Stimulated activated effector memory CD8-positive, alpha-beta T cell treated with anti-CD3 and anti-CD28 coated beads, Interleukin-12 subunit alpha, Interleukin-12 subunit beta, amount 100 ng/mL, for 72 hours (primary cell): ENCODE results near the gene TFEB.

ENCODE experiments used
- ATAC-seq: fragments of 150-1000 bp; cut with Tn5 transposase; 2 replicates; pipeline ENCODE4 v1.10.0; 2021
- DNase-seq, 2 donors: peaks; one replicate each; pipeline ENCODE4 v3.0.0; 2021 to 2022; ENCODE audit warnings: low spot score in 2 of 2
- H3K27ac Mint-ChIP-seq: one replicate; pipeline ENCODE4 v1.8.0; 2022; ENCODE audit warnings: mild to moderate bottlenecking, mixed read lengths
- H3K36me3 Mint-ChIP-seq: one replicate; pipeline ENCODE4 v1.8.0; 2022; ENCODE audit warnings: mild to moderate bottlenecking, mixed read lengths
- H3K4me1 Mint-ChIP-seq: one replicate; pipeline ENCODE4 v1.8.0; 2022; ENCODE audit warnings: mixed read lengths
- H3K4me3 Mint-ChIP-seq: one replicate; pipeline ENCODE4 v1.8.0; 2022; ENCODE audit warnings: mild to moderate bottlenecking, mixed read lengths
- H3K9me3 Mint-ChIP-seq: one replicate; pipeline ENCODE4 v1.8.0; 2022; ENCODE audit warnings: mixed read lengths

TFEB gene

GRCh38 chr6:41733707-41734665 is 1.4 kb downstream of the TFEB start:
- peak; percentile 52 to 90 for DNase-seq
- H3K36me3 Mint-ChIP-seq: peaks cover 7% of the 10 kb centered on the region

DNA sequence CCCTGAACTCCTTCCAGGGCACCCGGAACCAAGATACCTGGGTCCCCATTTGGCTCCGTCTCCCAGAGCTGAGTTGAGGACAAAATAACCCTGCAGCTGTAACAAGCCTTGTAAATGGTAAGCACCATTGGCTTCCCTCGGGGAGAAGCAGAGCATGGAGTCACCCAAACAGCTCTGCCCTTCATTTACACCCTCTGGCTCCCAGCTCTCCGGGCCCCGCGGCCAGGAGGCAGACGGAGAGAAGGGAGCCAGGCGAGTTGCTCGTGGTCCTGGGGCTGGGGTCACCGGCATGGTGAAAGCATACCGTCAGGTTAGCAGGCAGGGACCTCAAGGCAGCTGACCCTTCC is 2.1 kb downstream of the TFEB start:
- peaks cover 50% of the 10 kb centered on the region for H3K4me1 Mint-ChIP-seq
- DNase-seq: no peak
- no peaks in the 10 kb centered on the region for H3K9me3 Mint-ChIP-seq
- H3K27ac Mint-ChIP-seq: peak overlapping the region; percentile 21
- peaks cover 7% of the 10 kb centered on the region for H3K36me3 Mint-ChIP-seq
- no peak for ATAC-seq
- H3K4me3 Mint-ChIP-seq: peak overlapping the region; percentile 51

More at GRCh38 chr6:41733707-41734665, 1.4 kb downstream of the TFEB start:
- no peaks in the 10 kb centered on the region for H3K9me3 Mint-ChIP-seq
- peak; percentile 74 for ATAC-seq
- H3K4me3 Mint-ChIP-seq: peak overlapping the region; percentile 51
- H3K27ac Mint-ChIP-seq: peak overlapping the region; percentile 21
- H3K4me1 Mint-ChIP-seq: peaks cover 43% of the 10 kb centered on the region

- ATAC-seq: peak; percentile 53
- peak; percentile 46 to 82 for DNase-seq
- Mint-ChIP-seq H3K4me1 (peaks cover 56% of the 10 kb centered on the region), H3K36me3 (peaks cover 7% of the 10 kb centered on the region), H3K9me3 (no peaks in the 10 kb centered on the region), H3K4me3 (peak overlapping the region; percentile 51), H3K27ac (peak overlapping the region; percentile 21)
Observed at GRCh38 chr6:41732591-41733359, 2.6 kb downstream of the TFEB start.

GRCh38 chr6:41732149-41732548 is 3.3 kb downstream of the TFEB start:
- H3K36me3 Mint-ChIP-seq: peaks cover 8% of the 10 kb centered on the region
- H3K27ac Mint-ChIP-seq: peak overlapping the region; percentile 21
- ATAC-seq (no peak), DNase-seq (no peak)
- peak overlapping the region; percentile 51 for H3K4me3 Mint-ChIP-seq
- H3K4me1 Mint-ChIP-seq: peaks cover 62% of the 10 kb centered on the region
- no peaks in the 10 kb centered on the region for H3K9me3 Mint-ChIP-seq

DNA sequence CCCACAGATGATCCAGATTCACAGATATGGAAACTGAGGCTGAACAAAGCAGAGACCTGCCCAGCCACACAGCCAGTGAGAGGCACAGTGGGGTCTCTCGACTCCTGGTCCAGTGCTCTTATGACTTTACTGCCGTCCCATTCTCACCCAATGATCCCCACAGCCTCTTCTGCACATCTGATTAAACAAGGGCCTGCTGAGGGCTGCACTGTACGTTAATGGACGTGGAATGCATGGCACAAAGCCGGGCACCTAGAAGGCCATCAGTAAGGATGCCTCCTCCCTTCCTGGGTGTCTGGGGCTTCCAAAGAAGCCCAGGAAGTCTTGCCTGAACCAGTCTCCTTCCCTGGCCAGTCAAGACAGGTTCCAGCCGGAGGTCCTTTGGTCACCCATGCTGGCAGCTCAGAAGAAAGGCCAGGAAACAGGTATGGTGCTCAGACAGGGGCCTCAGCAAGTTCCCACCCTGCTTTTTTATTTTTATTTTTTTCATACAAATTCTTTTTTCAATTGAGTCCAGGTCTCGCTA is 3.8 kb downstream of the TFEB start:
- ATAC-seq (no peak), DNase-seq (no peak)
- Mint-ChIP-seq H3K27ac (no peak overlapping the region), H3K36me3 (peaks cover 13% of the 10 kb centered on the region), H3K4me3 (peak overlapping the region; percentile 51), H3K9me3 (no peaks in the 10 kb centered on the region), H3K4me1 (peaks cover 66% of the 10 kb centered on the region)

DNA sequence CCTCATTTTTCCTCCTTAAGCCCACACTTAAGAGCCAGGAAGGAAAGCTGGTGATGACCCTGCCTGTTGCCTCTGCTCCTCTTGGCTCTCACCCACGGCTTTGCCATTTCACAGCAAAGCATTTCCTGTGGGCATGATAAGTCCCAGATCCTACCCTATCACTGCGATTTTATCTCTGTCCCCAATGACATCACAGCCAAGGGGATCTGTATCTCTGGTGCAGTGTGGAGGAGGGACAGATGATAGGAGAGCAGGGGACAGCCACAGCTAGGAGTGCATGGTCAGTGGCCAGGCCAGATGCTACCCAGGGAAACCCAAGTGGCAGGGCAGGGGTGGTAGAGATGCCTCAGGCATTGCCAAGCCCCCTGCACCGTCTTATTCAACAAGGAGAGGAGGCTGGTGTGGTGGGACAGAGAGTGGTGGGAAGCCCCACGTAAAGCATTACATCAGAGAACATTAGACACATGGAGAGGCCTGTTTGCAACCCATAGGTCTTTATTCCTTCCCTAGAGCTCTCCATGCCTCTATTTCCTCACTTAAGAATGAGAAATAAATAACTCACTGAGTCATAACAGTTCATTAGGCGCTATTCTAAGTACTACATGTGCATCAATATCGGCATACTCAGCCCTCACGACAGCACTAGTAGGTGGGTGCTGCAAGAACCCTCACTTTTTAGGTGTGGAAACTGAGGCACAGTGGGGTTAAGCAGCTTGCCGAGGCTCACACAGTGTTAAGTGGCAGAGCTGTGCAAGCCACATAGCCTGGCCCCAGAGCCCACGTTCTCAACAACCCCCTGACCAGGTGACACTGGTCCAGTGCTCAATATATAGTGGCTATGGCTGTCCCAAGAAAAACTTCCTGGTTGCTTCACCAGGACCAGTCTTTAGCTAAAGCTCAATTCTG is 4.6 kb downstream of the TFEB start:
- H3K4me3 Mint-ChIP-seq: peak overlapping the region; percentile 51
- no peak for ATAC-seq
- no peak for DNase-seq
- peaks cover 13% of the 10 kb centered on the region for H3K36me3 Mint-ChIP-seq
- peaks cover 66% of the 10 kb centered on the region for H3K4me1 Mint-ChIP-seq
- H3K27ac Mint-ChIP-seq: peak overlapping the region; percentile 23
- H3K9me3 Mint-ChIP-seq: no peaks in the 10 kb centered on the region

DNA sequence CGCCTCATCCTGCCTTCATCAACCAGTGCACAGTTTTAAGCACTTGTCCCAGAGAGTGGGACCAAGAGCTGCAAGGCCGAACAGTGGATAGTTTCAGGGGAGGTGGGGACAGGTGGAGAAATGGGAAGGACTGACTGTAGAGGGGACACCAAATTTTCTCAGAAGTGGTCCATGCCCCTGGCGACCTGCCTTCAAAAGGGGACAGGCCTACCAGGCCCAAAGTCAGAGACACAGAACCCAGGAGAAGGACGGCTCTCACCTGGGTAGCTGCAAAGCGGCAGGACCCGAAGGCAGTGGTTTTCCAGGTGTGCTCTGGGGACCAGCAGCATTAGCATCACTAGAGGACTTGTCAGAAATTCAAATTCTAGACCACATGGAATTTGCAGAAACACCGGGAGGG is 5.8 kb downstream of the TFEB start:
- Mint-ChIP-seq H3K4me1 (peaks cover 66% of the 10 kb centered on the region), H3K27ac (no peak overlapping the region), H3K9me3 (no peaks in the 10 kb centered on the region), H3K4me3 (no peak overlapping the region), H3K36me3 (peaks cover 13% of the 10 kb centered on the region)
- DNase-seq: no peak
- no peak for ATAC-seq

GRCh38 chr6:41728954-41729353 is 6.5 kb downstream of the TFEB start:
- Mint-ChIP-seq H3K36me3 (peaks cover 13% of the 10 kb centered on the region), H3K4me3 (peak overlapping the region; percentile 42), H3K9me3 (no peaks in the 10 kb centered on the region), H3K4me1 (peaks cover 72% of the 10 kb centered on the region), H3K27ac (peak overlapping the region; percentile 89)
- DNase-seq (no peak), ATAC-seq (no peak)

- H3K4me3 Mint-ChIP-seq: peak overlapping the region; percentile 42
- no peak for ATAC-seq
- peak overlapping the region; percentile 89 for H3K27ac Mint-ChIP-seq
- no peak for DNase-seq
- H3K9me3 Mint-ChIP-seq: no peaks in the 10 kb centered on the region
- peaks cover 13% of the 10 kb centered on the region for H3K36me3 Mint-ChIP-seq
- peaks cover 74% of the 10 kb centered on the region for H3K4me1 Mint-ChIP-seq
Observed at GRCh38 chr6:41728073-41728936, 7.1 kb downstream of the TFEB start.

DNA sequence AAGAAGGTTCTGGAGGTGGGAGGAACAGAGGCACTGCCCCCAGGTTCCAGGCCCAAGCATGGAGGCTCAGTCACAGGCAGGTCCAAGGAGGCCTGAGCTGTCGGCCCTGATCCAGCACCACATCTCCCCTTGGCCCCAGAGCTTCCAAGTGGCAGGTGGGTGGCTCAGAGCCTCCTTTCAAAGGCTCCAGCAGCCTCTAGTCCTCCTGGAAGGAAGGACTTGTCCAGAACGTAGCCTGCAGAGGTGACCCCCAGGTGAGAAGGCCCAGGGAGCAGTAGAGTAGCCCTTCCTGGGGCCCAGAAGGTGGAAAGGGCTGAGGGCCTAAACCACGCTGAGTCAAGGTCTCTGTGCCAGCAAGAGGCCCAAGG is 7.7 kb downstream of the TFEB start:
- H3K36me3 Mint-ChIP-seq: peaks cover 9% of the 10 kb centered on the region
- no peaks in the 10 kb centered on the region for H3K9me3 Mint-ChIP-seq
- H3K4me1 Mint-ChIP-seq: peaks cover 68% of the 10 kb centered on the region
- ATAC-seq (no peak), DNase-seq (no peak)
- peak overlapping the region; percentile 89 for H3K27ac Mint-ChIP-seq
- peak overlapping the region; percentile 42 for H3K4me3 Mint-ChIP-seq

DNA sequence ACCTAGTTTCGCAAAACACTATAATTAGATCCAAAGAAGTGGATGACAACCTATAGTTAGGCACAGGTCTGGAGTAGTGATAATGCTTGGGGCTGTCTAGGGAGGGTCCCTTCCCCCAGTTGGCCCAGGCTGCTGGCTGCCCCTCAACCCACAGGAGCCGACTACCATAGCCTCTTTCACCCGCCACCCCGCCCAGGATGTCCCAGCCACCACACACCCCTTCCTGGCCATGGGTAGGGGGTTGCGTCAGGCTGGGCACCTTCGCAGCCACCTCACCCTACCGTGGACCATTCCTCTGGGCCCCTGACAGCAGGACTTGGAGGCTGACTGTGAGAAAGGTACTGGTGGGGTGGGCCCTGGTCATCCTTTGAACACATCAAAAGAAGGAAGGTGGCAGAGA is 8.5 kb downstream of the TFEB start:
- peaks cover 6% of the 10 kb centered on the region for H3K36me3 Mint-ChIP-seq
- H3K4me3 Mint-ChIP-seq: peak overlapping the region; percentile 46
- H3K4me1 Mint-ChIP-seq: peaks cover 62% of the 10 kb centered on the region
- peak; percentile 38 for ATAC-seq
- no peaks in the 10 kb centered on the region for H3K9me3 Mint-ChIP-seq
- H3K27ac Mint-ChIP-seq: peak overlapping the region; percentile 89
- DNase-seq: no peak

- DNase-seq (no peak), ATAC-seq (no peak)
- H3K36me3 Mint-ChIP-seq: peaks cover 6% of the 10 kb centered on the region
- no peaks in the 10 kb centered on the region for H3K9me3 Mint-ChIP-seq
- H3K4me3 Mint-ChIP-seq: peak overlapping the region; percentile 21
- H3K4me1 Mint-ChIP-seq: peaks cover 59% of the 10 kb centered on the region
- peak overlapping the region; percentile 82 for H3K27ac Mint-ChIP-seq
Observed at GRCh38 chr6:41724586-41725501, 10.6 kb downstream of the TFEB start.

DNA sequence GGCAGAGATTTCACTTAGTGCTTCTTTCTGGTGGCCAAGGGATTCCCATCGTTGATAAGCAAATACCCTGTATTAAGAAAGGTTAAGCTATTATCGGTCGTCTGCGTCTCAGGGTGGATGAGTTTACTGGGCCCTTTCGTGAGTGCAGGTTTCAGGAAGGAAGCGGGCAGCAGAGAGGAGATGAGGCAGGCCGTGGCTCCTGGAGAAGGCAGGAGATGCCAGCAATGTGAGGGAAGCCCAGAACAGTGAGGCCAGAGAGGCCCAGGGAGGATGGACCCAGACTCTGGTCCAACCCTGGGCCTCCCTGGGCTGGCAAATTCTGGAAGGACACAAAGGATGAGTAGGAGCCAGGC is 11.2 kb downstream of the TFEB start:
- Mint-ChIP-seq H3K4me3 (peak overlapping the region; percentile 21), H3K27ac (peak overlapping the region; percentile 82), H3K9me3 (no peaks in the 10 kb centered on the region), H3K4me1 (peaks cover 54% of the 10 kb centered on the region), H3K36me3 (peaks cover 6% of the 10 kb centered on the region)
- DNase-seq (no peak), ATAC-seq (no peak)
